Gastrocnemius medialis (tissue), 4 donors: Measurements from ENCODE around the gene ARHGAP28. TPM values are rescaled to one million over a fixed set of nuclear protein-coding genes. Genes with fewer than 3 reads are reported as not detected.
A peak's percentile ranks its signal among the peaks of the same experiment; 100 is the strongest.

Experiments
- ATAC-seq, 2 donors: fragments of 150-250 bp; one replicate each; pipeline ENCODE4 v1.9.1; 2016
- DNase-seq, 2 donors: peaks; one replicate each; pipeline ENCODE4 v3.0.0-alpha.2; 2019
- H3K27ac ChIP-seq, 4 donors: fragments of 200-600 bp; sonication (generic); 1 replicate in 1 of 4; 2 replicates in 3 of 4; pipeline ENCODE4 v1.5.1; 2016 to 2018; ENCODE audit warnings: mild to moderate bottlenecking in 2 of 4, moderate library complexity in 1 of 4
- H3K27me3 ChIP-seq, 3 donors: fragments of 200-600 bp; sonication (generic) in 2 of 3; 1 replicate in 1 of 3; 2 replicates in 2 of 3; pipeline versions ENCODE4 v1.5.1 to v1.6.0; 2016 to 2019; ENCODE audit warnings: mild to moderate bottlenecking in 1 of 3, moderate library complexity in 1 of 3
- H3K36me3 ChIP-seq, 2 donors: fragments of 200-600 bp; sonication (generic) in 1 of 2; one replicate each; pipeline ENCODE4 v1.5.1; 2017 to 2018
- H3K4me1 ChIP-seq, 2 donors: fragments of 200-600 bp; sonication (generic) in 1 of 2; one replicate each; pipeline ENCODE4 v1.5.1; 2016 to 2017; ENCODE audit warnings: mild to moderate bottlenecking in 2 of 2
- H3K4me3 ChIP-seq, 4 donors: fragments of 200-600 bp; sonication (generic) in 3 of 4; 1 replicate in 1 of 4; 2 replicates in 3 of 4; pipeline ENCODE4 v1.5.1; 2016 to 2019; ENCODE audit warnings: mild to moderate bottlenecking in 2 of 4
- H3K9me3 ChIP-seq, 3 donors: fragments of 200-600 bp; sonication (generic) in 2 of 3; 1 replicate in 1 of 3; 2 replicates in 2 of 3; pipeline ENCODE4 v1.5.1; 2016 to 2019
- POLR2A ChIP-seq, 2 donors: fragments of 450-650 bp; IDR thresholded peaks; one replicate each; pipeline ENCODE4 v1.6.1; 2017; ENCODE audit warnings: antibody characterized with exemption in 2 of 2, mild to moderate bottlenecking in 2 of 2, moderate library complexity in 2 of 2
- in situ Hi-C, 4 donors: fragments of 200-750 bp; cut with MboI; loops; one replicate each; pipeline versions ENCODE4 v1.15.0 to v1.8.0; 2017; ENCODE audit warnings: low sequenced_read_pairs in 4 of 4
- intact Hi-C: fragments of 100-400 bp; cut with DNase I; formaldehyde crosslinking; loops from one replicate; pipeline ENCODE4 v1.15.1; 2023; ENCODE audit warnings: low total_unique reads
- total RNA-seq, 4 donors: library from RNA; depleted of rRNA; stranded (reverse); fragments of >200 nt; gene quantifications; one replicate each; pipeline versions ENCODE4 v1.1.0 to v1.2.3, GENCODE V29; 2016
- TF ChIP-seq, protein P1 (sequence below), 5 experiments: fragments of 450-650 bp in 3 of 5; fragments of 200-600 bp in 2 of 5; sonication (generic) in 2 of 5; IDR thresholded peaks in 4 of 5; conservative IDR thresholded peaks in 1 of 5; 1 replicate in 4 of 5; 2 replicates in 1 of 5; pipeline ENCODE4 v1.5.1; 2016 to 2019; ENCODE audit warnings: antibody characterized with exemption in 5 of 5, mild to moderate bottlenecking in 3 of 5, moderate library complexity in 3 of 5

Gene ARHGAP28
- total RNA-seq, 4 donors from 2014 or later: 4.6 to 17.9 (median 6.2) TPM

DNA sequence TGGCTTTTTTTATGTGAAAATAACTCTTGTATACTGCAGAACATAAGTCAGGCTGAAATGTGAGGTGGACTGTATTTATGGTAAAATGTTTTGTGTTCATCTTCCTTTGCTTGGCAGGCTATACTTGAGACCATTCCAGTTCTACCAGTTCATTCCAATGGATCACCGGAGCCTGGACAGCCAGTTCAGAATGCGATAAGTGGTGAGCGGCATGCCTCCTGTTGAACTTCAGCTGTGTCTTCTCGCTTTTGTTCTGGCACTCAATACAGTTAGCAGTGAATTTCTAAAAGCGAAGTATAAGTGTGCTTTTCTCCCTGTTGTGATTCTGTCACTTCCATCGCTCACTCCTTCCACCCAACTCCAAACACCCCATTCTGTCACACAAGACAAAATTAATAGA, 138.5 kb downstream of the ARHGAP28 start:
- intact Hi-C loops (loop anchor here (10.0 kb wide), 1 partner anchor 203 kb away; no protein-coding TSS in a partner anchor), in situ Hi-C loops (no loop called here)
- TF ChIP-seq POLR2A (IDR thresholded peaks at IDR 0.05): no peak
- TF ChIP-seq, protein P1, sequence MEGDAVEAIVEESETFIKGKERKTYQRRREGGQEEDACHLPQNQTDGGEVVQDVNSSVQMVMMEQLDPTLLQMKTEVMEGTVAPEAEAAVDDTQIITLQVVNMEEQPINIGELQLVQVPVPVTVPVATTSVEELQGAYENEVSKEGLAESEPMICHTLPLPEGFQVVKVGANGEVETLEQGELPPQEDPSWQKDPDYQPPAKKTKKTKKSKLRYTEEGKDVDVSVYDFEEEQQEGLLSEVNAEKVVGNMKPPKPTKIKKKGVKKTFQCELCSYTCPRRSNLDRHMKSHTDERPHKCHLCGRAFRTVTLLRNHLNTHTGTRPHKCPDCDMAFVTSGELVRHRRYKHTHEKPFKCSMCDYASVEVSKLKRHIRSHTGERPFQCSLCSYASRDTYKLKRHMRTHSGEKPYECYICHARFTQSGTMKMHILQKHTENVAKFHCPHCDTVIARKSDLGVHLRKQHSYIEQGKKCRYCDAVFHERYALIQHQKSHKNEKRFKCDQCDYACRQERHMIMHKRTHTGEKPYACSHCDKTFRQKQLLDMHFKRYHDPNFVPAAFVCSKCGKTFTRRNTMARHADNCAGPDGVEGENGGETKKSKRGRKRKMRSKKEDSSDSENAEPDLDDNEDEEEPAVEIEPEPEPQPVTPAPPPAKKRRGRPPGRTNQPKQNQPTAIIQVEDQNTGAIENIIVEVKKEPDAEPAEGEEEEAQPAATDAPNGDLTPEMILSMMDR (IDR thresholded peaks at IDR 0.05 in 4 of 5, conservative IDR thresholded peaks at IDR 0.05 in 1 of 5): no peak
- H3K4me1 ChIP-seq: no peaks in the 10 kb centered on the region
- H3K27ac ChIP-seq: no peak overlapping the region
- no peaks in the 10 kb centered on the region for H3K27me3 ChIP-seq
- H3K36me3 ChIP-seq: peaks cover 0 to 22% of the 10 kb centered on the region in 2 donors
- no peak for ATAC-seq
- H3K4me3 ChIP-seq: no peak overlapping the region
- no peak for DNase-seq
- no peaks in the 10 kb centered on the region for H3K9me3 ChIP-seq

GRCh38 chr18:6871566-6871965, 142.1 kb downstream of the ARHGAP28 start:
- no peak overlapping the region for H3K4me3 ChIP-seq
- no peaks in the 10 kb centered on the region for H3K27me3 ChIP-seq
- ATAC-seq (no peak), DNase-seq (no peak)
- intact Hi-C loops (no loop called here), in situ Hi-C loops (no loop called here)
- H3K36me3 ChIP-seq: peaks cover 0 to 23% of the 10 kb centered on the region in 2 donors
- no peak for TF ChIP-seq POLR2A (IDR thresholded peaks at IDR 0.05)
- TF ChIP-seq, protein P1 (IDR thresholded peaks at IDR 0.05 in 4 of 5, conservative IDR thresholded peaks at IDR 0.05 in 1 of 5): no peak
- no peak overlapping the region for H3K27ac ChIP-seq
- no peaks in the 10 kb centered on the region for H3K9me3 ChIP-seq
- H3K4me1 ChIP-seq: no peaks in the 10 kb centered on the region

GRCh38 chr18:6873040-6873751, 143.7 kb downstream of the ARHGAP28 start:
- Histone ChIP-seq H3K27me3 (no peaks in the 10 kb centered on the region), H3K27ac (no peak overlapping the region), H3K36me3 (peaks cover 0 to 22% of the 10 kb centered on the region in 2 donors), H3K4me1 (no peaks in the 10 kb centered on the region), H3K4me3 (no peak overlapping the region), H3K9me3 (no peaks in the 10 kb centered on the region)
- TF ChIP-seq, protein P1 (IDR thresholded peaks at IDR 0.05 in 4 of 5, conservative IDR thresholded peaks at IDR 0.05 in 1 of 5): no peak
- no peak for TF ChIP-seq POLR2A (IDR thresholded peaks at IDR 0.05)
- in situ Hi-C loops: no loop called here
- DNase-seq (no peak), ATAC-seq (no peak)
- intact Hi-C loops: no loop called here

GRCh38 chr18:6874315-6874714, 144.8 kb downstream of the ARHGAP28 start:
- no peaks in the 10 kb centered on the region for H3K27me3 ChIP-seq
- peaks cover 0 to 17% of the 10 kb centered on the region in 2 donors for H3K36me3 ChIP-seq
- in situ Hi-C loops: no loop called here
- no peak overlapping the region for H3K4me3 ChIP-seq
- no peaks in the 10 kb centered on the region for H3K4me1 ChIP-seq
- intact Hi-C loops: no loop called here
- no peaks in the 10 kb centered on the region for H3K9me3 ChIP-seq
- no peak for TF ChIP-seq POLR2A (IDR thresholded peaks at IDR 0.05)
- TF ChIP-seq, protein P1 (IDR thresholded peaks at IDR 0.05 in 4 of 5, conservative IDR thresholded peaks at IDR 0.05 in 1 of 5): peak in 2 of 5 experiments; percentile 12 to 15
- H3K27ac ChIP-seq: no peak overlapping the region
- no peak for DNase-seq
- ATAC-seq: no peak
